Uterus (tissue), 2 donors: ENCODE results near the gene RCE1.

Source experiments
- CTCF ChIP-seq, 4 experiments: fragments of 200-600 bp in 2 of 4; fragments of 450-650 bp in 2 of 4; sonication (generic) in 2 of 4; IDR thresholded peaks; one replicate each; pipeline ENCODE4 v1.5.1; 2016 to 2019; ENCODE audit warnings: antibody characterized with exemption in 4 of 4, mild to moderate bottlenecking in 2 of 4, moderate library complexity in 1 of 4
- POLR2A ChIP-seq, 2 donors: fragments of 450-650 bp; IDR thresholded peaks; one replicate each; pipeline ENCODE4 v1.6.1; 2016; ENCODE audit warnings: antibody characterized with exemption in 2 of 2, mild to moderate bottlenecking in 1 of 2, moderate library complexity in 1 of 2

- TF ChIP-seq CTCF (IDR thresholded peaks at IDR 0.05) (no peak), POLR2A (IDR thresholded peaks at IDR 0.05) (no peak)
Observed at GRCh38 chr11:66800720-66801428, 42.4 kb upstream of the RCE1 start.
